AG08395 (cell line): ENCODE measurements around the gene RHD.
A peak's percentile ranks its signal among the peaks of the same experiment; 100 is the strongest.
"Not testable (repeated sequence)": the region's sequence is repeated elsewhere in the genome, so short reads cannot be mapped to it uniquely, and the experiment has no call there.

Experiments
- DNase-seq: peaks from one replicate; pipeline ENCODE4 v3.0.0; 2012; ENCODE audit warnings: mixed read lengths, low spot score

Gene RHD

GRCh38 chr1:25356441-25356840, 84.1 kb downstream of the RHD start:
- no peak for DNase-seq

GRCh38 chr1:25356848-25357247, 84.5 kb downstream of the RHD start:
- peak; percentile 33 for DNase-seq

- peak; percentile 65 for DNase-seq
Measured at GRCh38 chr1:25360596-25361581, 88.6 kb downstream of the RHD start.

- DNase-seq = no peak
Measured at GRCh38 chr1:25361901-25362300, 89.6 kb downstream of the RHD start.

GRCh38 chr1:25362634-25363559, 90.6 kb downstream of the RHD start:
- not testable (repeated sequence) for DNase-seq

- DNase-seq = no peak
Measured at GRCh38 chr1:25369241-25369640, 96.9 kb downstream of the RHD start.

GRCh38 chr1:25369691-25370271, 97.5 kb downstream of the RHD start:
- not testable (repeated sequence) for DNase-seq

GRCh38 chr1:25371757-25372156, 99.4 kb downstream of the RHD start:
- DNase-seq = peak; percentile 70

- not testable (repeated sequence) for DNase-seq
Measured at GRCh38 chr1:25378367-25378766, 106.1 kb downstream of the RHD start.
